ENCODE data around the gene GPC5. TPM values are rescaled to one million over a fixed set of nuclear protein-coding genes. Genes with fewer than 3 reads are reported as not detected.

GPC5 gene
- total RNA-seq, 1 donor from 2014 or later, result 8.7 TPM

GRCh38 chr13:92913840-92914239 lies 1515.4 kb downstream of the GPC5 start:
- no peak for TF ChIP-seq CTCF (IDR thresholded peaks at IDR 0.05)
- Histone ChIP-seq H3K4me1 (no peaks in the 10 kb centered on the region), H3K9me3 (no peaks in the 10 kb centered on the region), H3K36me3 (no peaks in the 10 kb centered on the region), H3K27me3 (ENCODE audit: low read depth) (no peaks in the 10 kb centered on the region), H3K4me3 (no peak overlapping the region), H3K27ac (no peak overlapping the region)
- intact Hi-C loops (cut with DNase I), result no loop called here
- ATAC-seq (no peak), DNase-seq (no peak)

Small RNA genes lying within 50 kb of the gene (microRNA-seq; reads per million reads assigned to microRNA genes)
- gene MIR548AS (ENCODE audit: borderline number of aligned reads), result not detected

Other genes with a start within 250 kb of the GPC5 start
- gene MIR17HG, start 50.9 kb upstream of the GPC5 start, total RNA-seq, result 6.1 TPM